K562 (cell line): ENCODE results near the gene KLHDC7B. TPM values are rescaled to one million over a fixed set of nuclear protein-coding genes. Genes with fewer than 3 reads are reported as not detected.

Source experiments
- ATAC-seq: fragments of 200-7000 bp; cut with Tn5 transposase; 3 replicates; pipeline ENCODE4 v1.9.1; 2020; ENCODE audit warnings: moderate library complexity
- BruUV-seq: library from RNA; stranded (reverse); fragments of 400-500 nt; replicated peaks from 2 replicates; lab custom pipeline; 2021; lab: Mats Ljungman, UMichigan
- CTCF ChIA-PET: fragments of 300-600 bp; formaldehyde crosslinking; extraction: SDS; loops from one replicate; lab custom pipeline; 2021; ENCODE audit warnings: low intra/inter-chr PET ratio; lab: Yijun Ruan, JAX
- POLR2A ChIA-PET: fragments of 300-600, 350-650 bp; sonication (Branson Sonifier 250); formaldehyde crosslinking; extraction: SDS; loops from one replicate; lab custom pipeline; 2021; ENCODE audit warnings: antibody characterized with exemption, inconsistent platforms; lab: Yijun Ruan, JAX
- DNase-seq, 4 experiments: peaks; one replicate each; pipeline versions ENCODE4 v3.0.0 to v3.0.0-alpha.2; 2011 to 2018; ENCODE audit warnings: low spot score in 3 of 4, mixed read lengths in 3 of 4; ENCODE audit errors: extremely low read depth in 1 of 4
- FAIRE-seq: peaks from 2 replicates; lab custom pipeline; 2011; peaks lifted over from hg19 to GRCh38; lab: Jason Lieb, UNC
- H2AFZ ChIP-seq: 2 replicates; pipeline ENCODE4 v1.6.0; 2011; ENCODE audit warnings: low read depth, low read length, control low read depth, inconsistent platforms
- H3K27ac ChIP-seq: fragments of 200-600 bp; 3 replicates; pipeline ENCODE4 v1.8.0; 2011; ENCODE audit warnings: low read depth, mild to moderate bottlenecking, control low read depth, inconsistent platforms, low read length, moderate library complexity, mixed read lengths; ENCODE audit errors: extremely low read depth
- H3K27me3 ChIP-seq, 2 experiments: fragments of 300-600 bp in 1 of 2; 2 replicates in 1 of 2; 3 replicates in 1 of 2; pipeline versions ENCODE4 v1.6.0 to v1.8.0; 2011; ENCODE audit warnings: inconsistent platforms in 2 of 2, low read length in 2 of 2, mild to moderate bottlenecking in 1 of 2, mixed read lengths in 1 of 2, moderate library complexity in 1 of 2; ENCODE audit not compliant: control insufficient read depth in 2 of 2, insufficient read depth in 2 of 2
- H3K36me3 ChIP-seq: fragments of 300-600 bp; 3 replicates; pipeline ENCODE4 v1.8.0; 2011; ENCODE audit warnings: mild to moderate bottlenecking, low read length, inconsistent platforms; ENCODE audit not compliant: control insufficient read depth, insufficient read depth
- H3K4me1 ChIP-seq, 2 experiments: fragments of 200-600 bp in 1 of 2; replicated peaks in 1 of 2; 2 replicates in 1 of 2; 3 replicates in 1 of 2; pipeline versions ENCODE4 v1.5.1 to v1.8.0; 2011; ENCODE audit warnings: inconsistent platforms in 2 of 2, low read length in 2 of 2, mild to moderate bottlenecking in 1 of 2, mixed read lengths in 1 of 2, moderate library complexity in 1 of 2; ENCODE audit not compliant: control insufficient read depth in 2 of 2, insufficient read depth in 2 of 2
- H3K4me2 ChIP-seq: 2 replicates; pipeline ENCODE4 v1.6.1; 2011; ENCODE audit warnings: low read length, control low read depth, inconsistent platforms, mixed read lengths; ENCODE audit not compliant: insufficient read depth
- H3K4me3 ChIP-seq: fragments of 200-600 bp; sonication (generic), shearing (Covaris generic); 2 replicates; pipeline ENCODE4 v1.5.1; 2016; ENCODE audit warnings: control low read depth, inconsistent platforms
- H3K79me2 ChIP-seq: fragments of 200-600 bp; 3 replicates; pipeline ENCODE4 v1.8.0; 2011; ENCODE audit warnings: low read length, inconsistent platforms; ENCODE audit not compliant: control insufficient read depth, insufficient read depth
- H3K9ac ChIP-seq, 2 experiments: 2 replicates each; pipeline versions ENCODE4 v1.6.0 to v1.6.1; 2011; ENCODE audit warnings: low read depth in 2 of 2, low read length in 2 of 2, control low read depth in 1 of 2, inconsistent platforms in 1 of 2, mild to moderate bottlenecking in 1 of 2, mixed read lengths in 1 of 2; ENCODE audit not compliant: insufficient read depth in 1 of 2
- H3K9me1 ChIP-seq: one replicate; pipeline ENCODE4 v1.6.0; 2011; ENCODE audit warnings: inconsistent platforms, mild to moderate bottlenecking, low read length, moderate library complexity; ENCODE audit not compliant: control insufficient read depth, insufficient read depth
- H3K9me3 ChIP-seq: replicated peaks from 2 replicates; pipeline ENCODE4 v1.5.1; 2011; ENCODE audit warnings: low read depth, low read length, inconsistent platforms; ENCODE audit not compliant: control insufficient read depth, insufficient read depth
- H4K20me1 ChIP-seq: replicated peaks from 2 replicates; pipeline ENCODE4 v1.6.1; 2011; ENCODE audit warnings: low read length, inconsistent platforms, mixed read lengths; ENCODE audit not compliant: control insufficient read depth, insufficient read depth
- AFF4 ChIP-seq: sonication (generic); formaldehyde crosslinking; IDR thresholded peaks from 2 replicates; pipeline ENCODE4 v1.8.0; 2023; ENCODE audit warnings: mild to moderate bottlenecking, missing genetic modification reagents
- ASH1L ChIP-seq: fragments of 450-650 bp; IDR thresholded peaks from 2 replicates; pipeline ENCODE4 v1.6.1; 2018; ENCODE audit warnings: borderline replicate concordance, mild to moderate bottlenecking, low read depth; ENCODE audit not compliant: partially characterized antibody
- BCLAF1 ChIP-seq, 2 experiments: fragments of 450-650 bp in 1 of 2; IDR thresholded peaks; 2 replicates each; pipeline ENCODE4 v1.6.1; 2011 to 2017; ENCODE audit warnings: low read depth in 2 of 2, antibody characterized with exemption in 1 of 2, borderline replicate concordance in 1 of 2, low read length in 1 of 2, mild to moderate bottlenecking in 1 of 2, mixed read lengths in 1 of 2; ENCODE audit not compliant: control insufficient read depth in 1 of 2
- DPF2 ChIP-seq: fragments of 450-650 bp; IDR thresholded peaks from 2 replicates; pipeline ENCODE4 v1.6.1; 2016
- HDAC8 ChIP-seq: fragments of 450-650 bp; IDR thresholded peaks from 2 replicates; pipeline ENCODE4 v1.6.1; 2016; ENCODE audit warnings: mild to moderate bottlenecking, missing genetic modification characterization, moderate library complexity, missing compliant biosample characterization
- HES1 ChIP-seq: fragments of 450-650 bp; IDR thresholded peaks from 2 replicates; pipeline ENCODE4 v1.6.1; 2016; ENCODE audit warnings: low read depth, mild to moderate bottlenecking, moderate library complexity
- HMGN3 ChIP-seq: IDR thresholded peaks from 2 replicates; pipeline ENCODE4 v1.6.1; 2011; ENCODE audit warnings: borderline replicate concordance, low read depth, mild to moderate bottlenecking, mixed read lengths, low read length; ENCODE audit not compliant: insufficient read length; ENCODE audit errors: extremely low read depth
- L3MBTL2 ChIP-seq: fragments of 450-650 bp; IDR thresholded peaks from 2 replicates; pipeline ENCODE4 v1.6.1; 2016; ENCODE audit warnings: mild to moderate bottlenecking, moderate library complexity
- NBN ChIP-seq: fragments of 450-650 bp; IDR thresholded peaks from 2 replicates; pipeline ENCODE4 v1.6.1; 2016; ENCODE audit warnings: low read depth, mild to moderate bottlenecking
- RAD51 ChIP-seq: fragments of 450-650 bp; IDR thresholded peaks from 2 replicates; pipeline ENCODE4 v1.7.1; 2016; ENCODE audit warnings: low read depth, mild to moderate bottlenecking, borderline replicate concordance
- SETDB1 ChIP-seq: IDR thresholded peaks from one replicate; pipeline ENCODE4 v1.6.1; 2012; ENCODE audit warnings: low read length, control low read depth, inconsistent platforms
- SMAD1 ChIP-seq: fragments of 150-350 bp; IDR thresholded peaks from 2 replicates; pipeline ENCODE4 v1.6.1; 2014; ENCODE audit warnings: low read length, low read depth; ENCODE audit not compliant: partially characterized antibody
- SNIP1 ChIP-seq: fragments of 450-650 bp; IDR thresholded peaks from 2 replicates; pipeline ENCODE4 v1.7.1; 2017; ENCODE audit warnings: low read depth, mild to moderate bottlenecking
- SRSF9 ChIP-seq: fragments of 200-400 bp; formaldehyde crosslinking; IDR thresholded peaks from 2 replicates; pipeline ENCODE4 v1.6.1; 2017; ENCODE audit warnings: low read depth, low read length, borderline replicate concordance
- ZNF644 ChIP-seq: fragments of 200-800 bp; sonication (Bioruptor generic); IDR thresholded peaks from 2 replicates; pipeline ENCODE4 v1.6.1; 2016; ENCODE audit warnings: low read depth, missing genetic modification characterization, missing compliant biosample characterization
- WGBS: fragments of 100-300 bp; shearing (Covaris generic); methylation state at CpG from one replicate; pipeline ENCODE4 v1.1.6; 2016; ENCODE audit warnings: low coverage, mixed read lengths; ENCODE audit not compliant: insufficient coverage; ENCODE audit errors: missing lambda C conversion rate; 5-methylcytosine and 5-hydroxymethylcytosine counted together
- in situ Hi-C: fragments of 300-500 bp; cut with MboI; formaldehyde crosslinking; loops from 4 replicates; pipeline ENCODE4 v1.15.0; 2018; ENCODE audit warnings: inconsistent platforms, mixed read lengths
- intact Hi-C: fragments of 100-400 bp; cut with micrococcal nuclease; formaldehyde crosslinking; loops from 2 replicates; pipeline ENCODE4 v1.14.2; 2022
- polyA plus RNA-seq, 8 experiments: library from polyadenylated mRNA; depleted of rRNA in 4 of 8; stranded (reverse) in 5 of 8; unstranded in 3 of 8; fragments of >200 nt; fragmentation: Nextera tagmentation in 2 of 8; fragmentation: Illumina TruSeq in 1 of 8; extraction: Ambion mirVana in 2 of 8; extraction: Trizol in 1 of 8; gene quantifications; 2 replicates each; pipeline versions ENCODE4 v1.2.1 to v1.2.3, GENCODE V29; 2011 to 2014; ENCODE audit warnings: inconsistent platforms in 1 of 8, missing spikeins in 1 of 8
- total RNA-seq, 7 experiments: library from RNA; depleted of rRNA in 6 of 7; stranded (reverse); fragments of >200 nt in 6 of 7; fragmentation: Illumina TruSeq in 2 of 7; extraction: Trizol in 2 of 7; gene quantifications; 2 replicates each; pipeline versions ENCODE4 v1.2.1 to v1.2.3, GENCODE V29; 2011 to 2021; ENCODE audit warnings: low replicate concordance in 1 of 7

Gene KLHDC7B
- total and polyA plus RNA-seq, 9 of the 15 experiments (the other 6 are each of a cell fraction or from before 2014, with no cell fraction given): 0.04 to 0.22 (median 0.05) TPM; not detected in 4

- ATAC-seq (no peak), FAIRE-seq (no peak), DNase-seq (no peak)
- H4K20me1 ChIP-seq: no peaks in the 10 kb centered on the region
- in situ Hi-C loops (loop anchor here (5.0 kb wide), 1 partner anchor 48 kb away; no protein-coding TSS in a partner anchor), intact Hi-C loops (no loop called here)
- H3K9me3 ChIP-seq: no peaks in the 10 kb centered on the region
- no peak overlapping the region for H3K4me2 ChIP-seq
- no peaks in the 10 kb centered on the region for H3K9me1 ChIP-seq
- H3K36me3 ChIP-seq: no peaks in the 10 kb centered on the region
- no peak overlapping the region for H3K27ac ChIP-seq
- ChIA-PET CTCF (no interaction called here), POLR2A (interaction anchor here (0.6 kb wide), 2 partner anchors 48 to 73 kb away, joined by 3 read pairs; no protein-coding TSS in a partner anchor)
- no peak overlapping the region for H3K4me3 ChIP-seq
- H2AFZ ChIP-seq: no peak overlapping the region
- H3K27me3 ChIP-seq: no peaks in the 10 kb centered on the region
- no peak overlapping the region for H3K9ac ChIP-seq
- H3K4me1 ChIP-seq: peaks cover 0 to 10% of the 10 kb centered on the region in 2 experiments; a peak in 3 of 5 replicates
- no TSS peak for BruUV-seq
- no peaks in the 10 kb centered on the region for H3K79me2 ChIP-seq
- 72% methylated on average over 13 of the region's 13 CpGs for WGBS
- TF ChIP-seq ASH1L (no peak), HES1 (no peak), L3MBTL2 (no peak), SETDB1 (no peak), NBN (no peak), HDAC8 (tag) (no peak), ZNF644 (tag) (no peak), DPF2 (no peak), HMGN3 (no peak), AFF4 (CRISPR knock-in tag) (no peak), SMAD1 (no peak), SRSF9 (no peak), SNIP1 (no peak), RAD51 (no peak), BCLAF1 (IDR thresholded peaks at IDR 0.05; ENCODE audit: borderline replicate concordance in 1 of 2, control insufficient read depth in 1 of 2, low read depth in 2 of 2, low read length in 1 of 2) (no peak)
Observed at GRCh38 chr22:50569896-50570535, 24.3 kb downstream of the KLHDC7B start.
